IMR-90 (cell line): Measurements from ENCODE around the gene PEAK1.
A peak's percentile ranks its signal among the peaks of the same experiment; 100 is the strongest.

ENCODE experiments used
- BHLHE40 ChIP-seq: fragments of 150-350 bp; IDR thresholded peaks from 2 replicates; pipeline ENCODE4 v1.6.1; 2016; ENCODE audit warnings: mild to moderate bottlenecking, low read depth, low read length
- CEBPB ChIP-seq: IDR thresholded peaks from 2 replicates; pipeline ENCODE4 v1.6.1; 2012; ENCODE audit warnings: low read depth, low read length, improper control_type of control experiment
- CHD1 ChIP-seq: IDR thresholded peaks from 2 replicates; pipeline ENCODE4 v1.6.1; 2012; ENCODE audit warnings: low read depth, low read length, improper control_type of control experiment
- MAFK ChIP-seq: IDR thresholded peaks from 2 replicates; pipeline ENCODE4 v1.6.1; 2012; ENCODE audit warnings: low read depth, low read length, improper control_type of control experiment
- MAZ ChIP-seq: IDR thresholded peaks from 2 replicates; pipeline ENCODE4 v1.6.1; 2012; ENCODE audit warnings: low read depth, mild to moderate bottlenecking, low read length, improper control_type of control experiment, moderate library complexity, borderline replicate concordance
- MXI1 ChIP-seq: IDR thresholded peaks from 2 replicates; pipeline ENCODE4 v1.6.1; 2012; ENCODE audit warnings: low read depth, mild to moderate bottlenecking, low read length, moderate library complexity, borderline replicate concordance
- NFE2L2 ChIP-seq: fragments of 150-350 bp; IDR thresholded peaks from 2 replicates; pipeline ENCODE4 v1.6.1; 2016; ENCODE audit warnings: low read depth, mild to moderate bottlenecking, low read length
- POLR2A ChIP-seq: IDR thresholded peaks from 2 replicates; pipeline ENCODE4 v1.6.1; 2012; ENCODE audit warnings: mild to moderate bottlenecking, low read depth, low read length
- RFX5 ChIP-seq: IDR thresholded peaks from 2 replicates; pipeline ENCODE4 v1.8.0; 2012; ENCODE audit warnings: low read depth, mild to moderate bottlenecking, low read length, moderate library complexity
- SMC3 ChIP-seq: fragments of 150-350 bp; IDR thresholded peaks from 2 replicates; pipeline ENCODE4 v1.6.1; 2016; ENCODE audit warnings: low read depth, mild to moderate bottlenecking, antibody characterized with exemption, low read length, moderate library complexity
- TF ChIP-seq, protein P1 (sequence below): conservative IDR thresholded peaks from 2 replicates; pipeline ENCODE4 v1.5.1; 2012; ENCODE audit warnings: mild to moderate bottlenecking, low read depth, low read length, improper control_type of control experiment
- TF ChIP-seq, protein P2 (sequence below): fragments of 150-350 bp; IDR thresholded peaks from 2 replicates; pipeline ENCODE4 v1.6.1; 2017; ENCODE audit warnings: mild to moderate bottlenecking, antibody characterized with exemption, low read length, low read depth

DNA sequence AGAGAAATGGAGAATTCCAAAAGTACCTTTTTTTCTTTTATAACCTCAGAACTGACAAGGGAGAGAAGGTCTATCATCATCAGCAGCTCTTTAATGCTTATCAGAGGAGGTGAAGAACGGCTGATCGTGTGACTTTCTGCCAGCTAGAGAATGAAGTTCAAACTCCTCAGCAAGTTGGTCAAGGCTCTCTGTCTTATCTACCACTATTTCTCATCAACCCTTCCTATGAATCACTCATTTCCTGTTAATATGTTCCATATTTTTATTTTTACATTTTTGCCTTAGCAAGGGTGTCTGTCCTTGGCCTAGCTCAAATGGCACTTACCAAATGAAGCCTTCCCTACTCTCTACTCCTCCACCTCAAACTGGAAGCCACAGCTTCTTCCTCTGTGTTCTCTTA is 275.9 kb downstream of the PEAK1 start:
- TF ChIP-seq POLR2A (no peak), MAZ (no peak), RFX5 (no peak), BHLHE40 (0 out of 2 replicates have a peak, but pooled peaks have one; percentile 8), MXI1 (no peak), CHD1 (no peak), CEBPB (peak; percentile 6; the same call in 1 of the 2 replicates), SMC3 (no peak), MAFK (no peak), NFE2L2 (no peak)
- TF ChIP-seq, protein P1, sequence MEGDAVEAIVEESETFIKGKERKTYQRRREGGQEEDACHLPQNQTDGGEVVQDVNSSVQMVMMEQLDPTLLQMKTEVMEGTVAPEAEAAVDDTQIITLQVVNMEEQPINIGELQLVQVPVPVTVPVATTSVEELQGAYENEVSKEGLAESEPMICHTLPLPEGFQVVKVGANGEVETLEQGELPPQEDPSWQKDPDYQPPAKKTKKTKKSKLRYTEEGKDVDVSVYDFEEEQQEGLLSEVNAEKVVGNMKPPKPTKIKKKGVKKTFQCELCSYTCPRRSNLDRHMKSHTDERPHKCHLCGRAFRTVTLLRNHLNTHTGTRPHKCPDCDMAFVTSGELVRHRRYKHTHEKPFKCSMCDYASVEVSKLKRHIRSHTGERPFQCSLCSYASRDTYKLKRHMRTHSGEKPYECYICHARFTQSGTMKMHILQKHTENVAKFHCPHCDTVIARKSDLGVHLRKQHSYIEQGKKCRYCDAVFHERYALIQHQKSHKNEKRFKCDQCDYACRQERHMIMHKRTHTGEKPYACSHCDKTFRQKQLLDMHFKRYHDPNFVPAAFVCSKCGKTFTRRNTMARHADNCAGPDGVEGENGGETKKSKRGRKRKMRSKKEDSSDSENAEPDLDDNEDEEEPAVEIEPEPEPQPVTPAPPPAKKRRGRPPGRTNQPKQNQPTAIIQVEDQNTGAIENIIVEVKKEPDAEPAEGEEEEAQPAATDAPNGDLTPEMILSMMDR, result no peak
- TF ChIP-seq, protein P2, sequence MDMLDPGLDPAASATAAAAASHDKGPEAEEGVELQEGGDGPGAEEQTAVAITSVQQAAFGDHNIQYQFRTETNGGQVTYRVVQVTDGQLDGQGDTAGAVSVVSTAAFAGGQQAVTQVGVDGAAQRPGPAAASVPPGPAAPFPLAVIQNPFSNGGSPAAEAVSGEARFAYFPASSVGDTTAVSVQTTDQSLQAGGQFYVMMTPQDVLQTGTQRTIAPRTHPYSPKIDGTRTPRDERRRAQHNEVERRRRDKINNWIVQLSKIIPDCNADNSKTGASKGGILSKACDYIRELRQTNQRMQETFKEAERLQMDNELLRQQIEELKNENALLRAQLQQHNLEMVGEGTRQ, result no peak
